Calu3 (cell line): ENCODE results near the gene THBS1. TPM values are rescaled to one million over a fixed set of nuclear protein-coding genes. Genes with fewer than 3 reads are reported as not detected.

Experiments
- BruUV-seq: library from RNA; stranded (reverse); fragments of 400-500 nt; replicated peaks from 2 replicates; lab custom pipeline; 2021; lab: Mats Ljungman, UMichigan
- CTCF ChIA-PET: fragments of 300-600 bp; sonication (Branson Sonifier 250); formaldehyde crosslinking; loops from one replicate; lab custom pipeline; 2022; ENCODE audit warnings: antibody characterized with exemption; lab: Charles Lee
- DNase-seq: peaks from one replicate; pipeline ENCODE4 v3.0.0; 2022
- H3K27ac Mint-ChIP-seq: one replicate; pipeline ENCODE4 v1.8.0; 2022; ENCODE audit warnings: mixed read lengths; ENCODE audit not compliant: unreplicated experiment
- H3K27me3 Mint-ChIP-seq: one replicate; pipeline ENCODE4 v1.8.0; 2022; ENCODE audit warnings: mixed read lengths; ENCODE audit not compliant: unreplicated experiment
- H3K36me3 Mint-ChIP-seq: one replicate; pipeline ENCODE4 v1.8.0; 2022; ENCODE audit warnings: mild to moderate bottlenecking, moderate library complexity, mixed read lengths; ENCODE audit not compliant: insufficient read depth, unreplicated experiment
- H3K4me1 Mint-ChIP-seq: one replicate; pipeline ENCODE4 v1.8.0; 2022; ENCODE audit warnings: mild to moderate bottlenecking, low read depth, mixed read lengths; ENCODE audit not compliant: unreplicated experiment
- H3K4me3 Mint-ChIP-seq: one replicate; pipeline ENCODE4 v1.8.0; 2022; ENCODE audit warnings: mild to moderate bottlenecking, low read depth, moderate library complexity, mixed read lengths; ENCODE audit not compliant: unreplicated experiment
- H3K9me3 Mint-ChIP-seq: one replicate; pipeline ENCODE4 v1.8.0; 2022; ENCODE audit warnings: low read depth, mixed read lengths; ENCODE audit not compliant: unreplicated experiment
- CTCF ChIP-seq: fragments of 200-600 bp; IDR thresholded peaks from one replicate; pipeline ENCODE4 v1.8.0; 2022; ENCODE audit warnings: antibody characterized with exemption; ENCODE audit not compliant: unreplicated experiment
- intact Hi-C: fragments of 100-400 bp; cut with micrococcal nuclease; formaldehyde crosslinking; loops from one replicate; pipeline ENCODE4 v1.10.0; 2022; ENCODE audit not compliant: unreplicated experiment
- total RNA-seq: library from RNA; stranded (reverse); gene quantifications from 2 replicates; pipeline ENCODE4 v1.2.3, GENCODE V29; 2022

THBS1 gene
- total RNA-seq, 1 experiment from 2014 or later, result 199 TPM

- CTCF ChIA-PET, result no interaction called here
- H3K27ac Mint-ChIP-seq, result no peak overlapping the region
- H3K9me3 Mint-ChIP-seq, result no peaks in the 10 kb centered on the region
- H3K36me3 Mint-ChIP-seq, result no peaks in the 10 kb centered on the region
- no peaks in the 10 kb centered on the region for H3K4me1 Mint-ChIP-seq
- no peak for TF ChIP-seq CTCF
- intact Hi-C loops, result no loop called here
- no peak for DNase-seq
- no peaks in the 10 kb centered on the region for H3K27me3 Mint-ChIP-seq
- no TSS peak for BruUV-seq
- H3K4me3 Mint-ChIP-seq, result no peak overlapping the region
Observed at GRCh38 chr15:39552556-39552955, 28.3 kb upstream of the THBS1 start.

GRCh38 chr15:39553947-39554693 is 26.8 kb upstream of the THBS1 start:
- no peaks in the 10 kb centered on the region for H3K27me3 Mint-ChIP-seq
- no peaks in the 10 kb centered on the region for H3K36me3 Mint-ChIP-seq
- no peak overlapping the region for H3K4me3 Mint-ChIP-seq
- CTCF ChIA-PET, result no interaction called here
- H3K27ac Mint-ChIP-seq, result no peak overlapping the region
- intact Hi-C loops, result no loop called here
- no TSS peak for BruUV-seq
- no peaks in the 10 kb centered on the region for H3K4me1 Mint-ChIP-seq
- no peak for TF ChIP-seq CTCF
- DNase-seq, result no peak
- no peaks in the 10 kb centered on the region for H3K9me3 Mint-ChIP-seq

DNA sequence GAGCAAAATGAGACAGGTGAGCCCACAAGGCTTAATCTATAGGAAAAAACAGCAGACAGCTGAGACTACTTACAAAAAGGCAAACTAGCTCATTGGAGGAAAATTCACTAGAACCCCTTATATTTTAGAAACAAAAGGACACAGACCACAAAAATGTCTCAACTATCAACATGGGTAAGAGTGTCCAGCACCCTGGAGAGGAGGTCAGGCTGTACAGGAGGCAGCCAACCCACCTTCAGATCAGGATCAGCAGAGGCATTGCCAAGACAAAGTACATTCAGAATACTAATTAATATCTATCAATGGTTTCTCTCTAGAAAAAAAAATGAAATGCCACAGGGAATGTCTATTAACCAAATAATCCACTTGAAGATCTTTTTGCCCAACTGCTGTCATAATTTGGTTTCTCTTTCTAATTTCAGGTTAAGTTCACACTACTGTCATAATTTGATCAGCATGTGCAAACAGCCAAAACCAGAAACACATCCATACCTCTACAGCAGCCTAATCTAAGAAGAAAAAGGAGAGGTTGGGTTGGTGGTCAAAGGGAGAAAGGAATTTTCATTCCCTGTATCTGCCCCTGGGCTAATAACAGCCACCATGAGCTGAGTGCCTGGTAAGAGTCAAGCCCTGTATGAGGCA is 26.0 kb upstream of the THBS1 start:
- Mint-ChIP-seq H3K4me3 (no peak overlapping the region), H3K27ac (no peak overlapping the region), H3K36me3 (no peaks in the 10 kb centered on the region), H3K27me3 (no peaks in the 10 kb centered on the region), H3K9me3 (no peaks in the 10 kb centered on the region), H3K4me1 (no peaks in the 10 kb centered on the region)
- no peak for TF ChIP-seq CTCF
- CTCF ChIA-PET, result no interaction called here
- intact Hi-C loops, result no loop called here
- BruUV-seq, result no TSS peak
- no peak for DNase-seq

- CTCF ChIA-PET, result no interaction called here
- Mint-ChIP-seq H3K4me1 (no peaks in the 10 kb centered on the region), H3K9me3 (no peaks in the 10 kb centered on the region), H3K27me3 (no peaks in the 10 kb centered on the region), H3K27ac (no peak overlapping the region), H3K4me3 (no peak overlapping the region), H3K36me3 (no peaks in the 10 kb centered on the region)
- intact Hi-C loops, result no loop called here
- TF ChIP-seq CTCF, result no peak
- DNase-seq, result no peak
- no TSS peak for BruUV-seq
Observed at GRCh38 chr15:39555885-39556284, 25.0 kb upstream of the THBS1 start.
